K562 (cell line): ENCODE data around the gene IBA57. TPM values are rescaled to one million over a fixed set of nuclear protein-coding genes. Genes with fewer than 3 reads are reported as not detected.

Experiments
- ATF2 ChIP-seq: sonication (generic); formaldehyde crosslinking; IDR thresholded peaks from 2 replicates; pipeline ENCODE4 v1.8.1; 2022; ENCODE audit warnings: missing genetic modification reagents
- BDP1 ChIP-seq: IDR thresholded peaks from 3 replicates; pipeline ENCODE4 v1.6.1; 2011; ENCODE audit not compliant: insufficient read length, insufficient read depth
- CEBPB ChIP-seq: fragments of 450-650 bp; IDR thresholded peaks from 2 replicates; pipeline ENCODE4 v1.6.1; 2016; ENCODE audit warnings: missing genetic modification characterization, missing compliant biosample characterization
- CHCHD3 ChIP-seq: fragments of 250-450 bp; sonication (Bioruptor Pico); IDR thresholded peaks from 2 replicates; pipeline ENCODE4 v2.1.2; 2022; ENCODE audit warnings: mild to moderate bottlenecking
- CREM ChIP-seq: IDR thresholded peaks from 2 replicates; pipeline ENCODE4 v1.6.1; 2014; ENCODE audit warnings: antibody characterized with exemption, low read depth
- FOXK1 ChIP-seq: sonication (generic); formaldehyde crosslinking; IDR thresholded peaks from 2 replicates; pipeline ENCODE4 v1.8.0; 2022; ENCODE audit warnings: missing genetic modification reagents, mild to moderate bottlenecking, borderline replicate concordance
- HDAC2 ChIP-seq: fragments of 450-650 bp; IDR thresholded peaks from 2 replicates; pipeline ENCODE4 v1.6.1; 2016; ENCODE audit warnings: mild to moderate bottlenecking
- HNRNPLL ChIP-seq: fragments of 200-400 bp; formaldehyde crosslinking; IDR thresholded peaks from 2 replicates; pipeline ENCODE4 v1.6.1; 2017; ENCODE audit warnings: low read length, low read depth, mild to moderate bottlenecking; ENCODE audit not compliant: poor library complexity, severe bottlenecking
- KDM1A ChIP-seq, 2 experiments: fragments of 450-650 bp; IDR thresholded peaks; 2 replicates each; pipeline ENCODE4 v1.6.1; 2016; ENCODE audit warnings: mild to moderate bottlenecking in 2 of 2
- PKNOX1 ChIP-seq: fragments of 450-650 bp; IDR thresholded peaks from 2 replicates; pipeline ENCODE4 v1.6.1; 2016
- POLR2H ChIP-seq: IDR thresholded peaks from 2 replicates; pipeline ENCODE4 v1.6.1; 2016; ENCODE audit warnings: missing genetic modification characterization, low read depth, mild to moderate bottlenecking, control low read depth, missing compliant biosample characterization, moderate library complexity
- RCOR1 ChIP-seq, 2 experiments: IDR thresholded peaks; 2 replicates each; pipeline ENCODE4 v1.6.1; 2012; ENCODE audit warnings: low read depth in 2 of 2, low read length in 2 of 2, borderline replicate concordance in 1 of 2, improper control_type of control experiment in 1 of 2
- SMARCA5 ChIP-seq: fragments of 450-650 bp; IDR thresholded peaks from 2 replicates; pipeline ENCODE4 v1.6.1; 2016
- THRAP3 ChIP-seq: fragments of 450-650 bp; IDR thresholded peaks from 2 replicates; pipeline ENCODE4 v1.6.1; 2016; ENCODE audit warnings: mild to moderate bottlenecking, inconsistent platforms, borderline replicate concordance
- ZC3H8 ChIP-seq: fragments of 450-650 bp; IDR thresholded peaks from 2 replicates; pipeline ENCODE4 v1.6.1; 2017
- ZNF274 ChIP-seq: IDR thresholded peaks from 2 replicates; pipeline ENCODE4 v1.6.1; 2011; ENCODE audit warnings: low read depth, mild to moderate bottlenecking, low read length, moderate library complexity, borderline replicate concordance
- ZNF384 ChIP-seq: IDR thresholded peaks from 2 replicates; pipeline ENCODE4 v1.6.1; 2012; ENCODE audit warnings: low read depth, low read length, improper control_type of control experiment
- ZSCAN32 ChIP-seq: fragments of 450-650 bp; formaldehyde crosslinking; IDR thresholded peaks from 2 replicates; pipeline ENCODE4 v1.4.0; 2020; ENCODE audit warnings: mild to moderate bottlenecking, moderate library complexity
- polyA plus RNA-seq, 8 experiments: library from polyadenylated mRNA; depleted of rRNA in 4 of 8; stranded (reverse) in 5 of 8; unstranded in 3 of 8; fragments of >200 nt; fragmentation: Nextera tagmentation in 2 of 8; fragmentation: Illumina TruSeq in 1 of 8; extraction: Ambion mirVana in 2 of 8; extraction: Trizol in 1 of 8; gene quantifications; 2 replicates each; pipeline versions ENCODE4 v1.2.1 to v1.2.3, GENCODE V29; 2011 to 2014; ENCODE audit warnings: inconsistent platforms in 1 of 8, missing spikeins in 1 of 8
- total RNA-seq, 7 experiments: library from RNA; depleted of rRNA in 6 of 7; stranded (reverse); fragments of >200 nt in 6 of 7; fragmentation: Illumina TruSeq in 2 of 7; extraction: Trizol in 2 of 7; gene quantifications; 2 replicates each; pipeline versions ENCODE4 v1.2.1 to v1.2.3, GENCODE V29; 2011 to 2021; ENCODE audit warnings: low replicate concordance in 1 of 7
- TF ChIP-seq, protein P1 (sequence below): fragments of 250-450 bp; sonication (Bioruptor Pico); IDR thresholded peaks from 2 replicates; pipeline ENCODE4 v1.8.0; 2021; ENCODE audit warnings: borderline replicate concordance, mild to moderate bottlenecking, moderate library complexity; ENCODE audit not compliant: poor library complexity, severe bottlenecking
- TF ChIP-seq, protein P2 (sequence below): sonication (generic); formaldehyde crosslinking; IDR thresholded peaks from 2 replicates; pipeline ENCODE4 v1.8.0; 2023; ENCODE audit warnings: mild to moderate bottlenecking, missing genetic modification reagents
- TF ChIP-seq, protein P3 (sequence below), 2 experiments: fragments of 450-650 bp; IDR thresholded peaks; 2 replicates each; pipeline ENCODE4 v1.6.1; 2016

IBA57 gene
- total and polyA plus RNA-seq, 9 of the 15 experiments (the other 6 are each of a cell fraction or from before 2014, with no cell fraction given), result 0.77 to 15.5 (median 2.7) TPM

GRCh38 chr1:228164561-228165371 lies 838 bp upstream of the IBA57 start (continued):
- TF ChIP-seq, protein P1, sequence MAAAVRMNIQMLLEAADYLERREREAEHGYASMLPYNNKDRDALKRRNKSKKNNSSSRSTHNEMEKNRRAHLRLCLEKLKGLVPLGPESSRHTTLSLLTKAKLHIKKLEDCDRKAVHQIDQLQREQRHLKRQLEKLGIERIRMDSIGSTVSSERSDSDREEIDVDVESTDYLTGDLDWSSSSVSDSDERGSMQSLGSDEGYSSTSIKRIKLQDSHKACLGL (CRISPR knock-in tag), result no peak
- no peak for TF ChIP-seq CHCHD3 (CRISPR knock-in tag)
- peak; percentile 100 for TF ChIP-seq KDM1A (IDR thresholded peaks at IDR 0.05)
- TF ChIP-seq CEBPB, result no peak
- no peak for TF ChIP-seq ZSCAN32
- TF ChIP-seq, protein P2, sequence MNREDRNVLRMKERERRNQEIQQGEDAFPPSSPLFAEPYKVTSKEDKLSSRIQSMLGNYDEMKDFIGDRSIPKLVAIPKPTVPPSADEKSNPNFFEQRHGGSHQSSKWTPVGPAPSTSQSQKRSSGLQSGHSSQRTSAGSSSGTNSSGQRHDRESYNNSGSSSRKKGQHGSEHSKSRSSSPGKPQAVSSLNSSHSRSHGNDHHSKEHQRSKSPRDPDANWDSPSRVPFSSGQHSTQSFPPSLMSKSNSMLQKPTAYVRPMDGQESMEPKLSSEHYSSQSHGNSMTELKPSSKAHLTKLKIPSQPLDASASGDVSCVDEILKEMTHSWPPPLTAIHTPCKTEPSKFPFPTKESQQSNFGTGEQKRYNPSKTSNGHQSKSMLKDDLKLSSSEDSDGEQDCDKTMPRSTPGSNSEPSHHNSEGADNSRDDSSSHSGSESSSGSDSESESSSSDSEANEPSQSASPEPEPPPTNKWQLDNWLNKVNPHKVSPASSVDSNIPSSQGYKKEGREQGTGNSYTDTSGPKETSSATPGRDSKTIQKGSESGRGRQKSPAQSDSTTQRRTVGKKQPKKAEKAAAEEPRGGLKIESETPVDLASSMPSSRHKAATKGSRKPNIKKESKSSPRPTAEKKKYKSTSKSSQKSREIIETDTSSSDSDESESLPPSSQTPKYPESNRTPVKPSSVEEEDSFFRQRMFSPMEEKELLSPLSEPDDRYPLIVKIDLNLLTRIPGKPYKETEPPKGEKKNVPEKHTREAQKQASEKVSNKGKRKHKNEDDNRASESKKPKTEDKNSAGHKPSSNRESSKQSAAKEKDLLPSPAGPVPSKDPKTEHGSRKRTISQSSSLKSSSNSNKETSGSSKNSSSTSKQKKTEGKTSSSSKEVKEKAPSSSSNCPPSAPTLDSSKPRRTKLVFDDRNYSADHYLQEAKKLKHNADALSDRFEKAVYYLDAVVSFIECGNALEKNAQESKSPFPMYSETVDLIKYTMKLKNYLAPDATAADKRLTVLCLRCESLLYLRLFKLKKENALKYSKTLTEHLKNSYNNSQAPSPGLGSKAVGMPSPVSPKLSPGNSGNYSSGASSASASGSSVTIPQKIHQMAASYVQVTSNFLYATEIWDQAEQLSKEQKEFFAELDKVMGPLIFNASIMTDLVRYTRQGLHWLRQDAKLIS (CRISPR knock-in tag), result no peak
- peak; percentile 100 for TF ChIP-seq RCOR1 (IDR thresholded peaks at IDR 0.05; ENCODE audit: borderline replicate concordance in 1 of 2, low read depth in 2 of 2, low read length in 2 of 2)
- no peak for TF ChIP-seq THRAP3
- TF ChIP-seq FOXK1, result peak; percentile 66
- peak; percentile 45 for TF ChIP-seq PKNOX1
- TF ChIP-seq ZC3H8, result no peak
- TF ChIP-seq POLR2H (tag), result no peak
- TF ChIP-seq ZNF384, result peak; percentile 90
- no peak for TF ChIP-seq BDP1
- TF ChIP-seq SMARCA5, result no peak
- no peak for TF ChIP-seq HNRNPLL
- TF ChIP-seq, protein P3, sequence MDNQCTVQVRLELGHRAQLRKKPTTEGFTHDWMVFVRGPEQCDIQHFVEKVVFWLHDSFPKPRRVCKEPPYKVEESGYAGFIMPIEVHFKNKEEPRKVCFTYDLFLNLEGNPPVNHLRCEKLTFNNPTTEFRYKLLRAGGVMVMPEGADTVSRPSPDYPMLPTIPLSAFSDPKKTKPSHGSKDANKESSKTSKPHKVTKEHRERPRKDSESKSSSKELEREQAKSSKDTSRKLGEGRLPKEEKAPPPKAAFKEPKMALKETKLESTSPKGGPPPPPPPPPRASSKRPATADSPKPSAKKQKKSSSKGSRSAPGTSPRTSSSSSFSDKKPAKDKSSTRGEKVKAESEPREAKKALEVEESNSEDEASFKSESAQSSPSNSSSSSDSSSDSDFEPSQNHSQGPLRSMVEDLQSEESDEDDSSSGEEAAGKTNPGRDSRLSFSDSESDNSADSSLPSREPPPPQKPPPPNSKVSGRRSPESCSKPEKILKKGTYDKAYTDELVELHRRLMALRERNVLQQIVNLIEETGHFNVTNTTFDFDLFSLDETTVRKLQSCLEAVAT (IDR thresholded peaks at IDR 0.05), result peak; percentile 13 to 17; a peak in 1 of 4 replicates
- TF ChIP-seq CREM, result peak; percentile 82
- TF ChIP-seq ATF2 (CRISPR knock-in tag), result no peak
- TF ChIP-seq HDAC2, result peak; percentile 100
- TF ChIP-seq ZNF274, result no peak
